Measurements from ENCODE around the gene MYLIP. TPM values are rescaled to one million over a fixed set of nuclear protein-coding genes. Genes with fewer than 3 reads are reported as not detected.

The MYLIP gene
- total and polyA plus RNA-seq, 2 donors from 2014 or later: 27.1 to 52.8 TPM

- intact Hi-C loops (cut with DNase I): no loop called here
- Histone ChIP-seq H3K27ac (ENCODE audit: low read depth in 2 of 2, low read length in 2 of 2) (no peak overlapping the region), H3K4me1 (ENCODE audit: control insufficient read depth in 2 of 3, insufficient read depth in 2 of 3, low read depth in 1 of 3, low read length in 3 of 3) (no peaks in the 10 kb centered on the region), H3K36me3 (ENCODE audit: control insufficient read depth in 2 of 3, insufficient read depth in 3 of 3, low read length in 3 of 3) (no peaks in the 10 kb centered on the region), H3K27me3 (ENCODE audit: control insufficient read depth, insufficient read depth, low read length) (no peaks in the 10 kb centered on the region), H3K9me3 (ENCODE audit: control insufficient read depth in 2 of 3, insufficient read depth in 1 of 3, low read length in 3 of 3) (no peaks in the 10 kb centered on the region), H3K4me3 (ENCODE audit: low read length in 3 of 3) (no peak overlapping the region), H3K9ac (ENCODE audit: low read length in 3 of 3) (no peak overlapping the region)
- no peak for TF ChIP-seq CTCF (IDR thresholded peaks at IDR 0.05; ENCODE audit: borderline replicate concordance, extremely low read depth, insufficient read depth)
- DNase-seq (no peak), FAIRE-seq (no peak)
Measured at GRCh38 chr6:16081326-16081725, 47.6 kb upstream of the MYLIP start.

- Histone ChIP-seq H3K4me1 (ENCODE audit: control insufficient read depth in 2 of 3, insufficient read depth in 2 of 3, low read depth in 1 of 3, low read length in 3 of 3) (no peaks in the 10 kb centered on the region), H3K9ac (ENCODE audit: low read length in 3 of 3) (no peak overlapping the region), H3K9me3 (ENCODE audit: control insufficient read depth in 2 of 3, insufficient read depth in 1 of 3, low read length in 3 of 3) (no peaks in the 10 kb centered on the region), H3K27me3 (ENCODE audit: control insufficient read depth, insufficient read depth, low read length) (no peaks in the 10 kb centered on the region), H3K27ac (ENCODE audit: low read depth in 2 of 2, low read length in 2 of 2) (no peak overlapping the region), H3K36me3 (ENCODE audit: control insufficient read depth in 2 of 3, insufficient read depth in 3 of 3, low read length in 3 of 3) (no peaks in the 10 kb centered on the region), H3K4me3 (ENCODE audit: low read length in 3 of 3) (no peak overlapping the region)
- TF ChIP-seq CTCF (IDR thresholded peaks at IDR 0.05; ENCODE audit: borderline replicate concordance, extremely low read depth, insufficient read depth): no peak
- DNase-seq (no peak), FAIRE-seq (no peak)
- intact Hi-C loops (cut with DNase I): no loop called here
Measured at GRCh38 chr6:16082361-16082760, 46.5 kb upstream of the MYLIP start.

GRCh38 chr6:16086965-16087364, 41.9 kb upstream of the MYLIP start:
- no peaks in the 10 kb centered on the region for H3K27me3 ChIP-seq (ENCODE audit: control insufficient read depth, insufficient read depth, low read length)
- no peak for DNase-seq
- no peak for TF ChIP-seq CTCF (IDR thresholded peaks at IDR 0.05; ENCODE audit: borderline replicate concordance, extremely low read depth, insufficient read depth)
- H3K27ac ChIP-seq (ENCODE audit: low read depth in 2 of 2, low read length in 2 of 2): no peak overlapping the region
- intact Hi-C loops (cut with DNase I): no loop called here
- H3K4me1 ChIP-seq (ENCODE audit: control insufficient read depth in 2 of 3, insufficient read depth in 2 of 3, low read depth in 1 of 3, low read length in 3 of 3): no peaks in the 10 kb centered on the region
- H3K36me3 ChIP-seq (ENCODE audit: control insufficient read depth in 2 of 3, insufficient read depth in 3 of 3, low read length in 3 of 3): no peaks in the 10 kb centered on the region
- H3K9ac ChIP-seq (ENCODE audit: low read length in 3 of 3): no peak overlapping the region
- no peak overlapping the region for H3K4me3 ChIP-seq (ENCODE audit: low read length in 3 of 3)
- no peaks in the 10 kb centered on the region for H3K9me3 ChIP-seq (ENCODE audit: control insufficient read depth in 2 of 3, insufficient read depth in 1 of 3, low read length in 3 of 3)
- FAIRE-seq: no peak

- no peaks in the 10 kb centered on the region for H3K27me3 ChIP-seq (ENCODE audit: control insufficient read depth, insufficient read depth, low read length)
- DNase-seq: no peak
- no peak for FAIRE-seq
- H3K36me3 ChIP-seq (ENCODE audit: control insufficient read depth in 2 of 3, insufficient read depth in 3 of 3, low read length in 3 of 3): no peaks in the 10 kb centered on the region
- no peaks in the 10 kb centered on the region for H3K4me1 ChIP-seq (ENCODE audit: control insufficient read depth in 2 of 3, insufficient read depth in 2 of 3, low read depth in 1 of 3, low read length in 3 of 3)
- H3K27ac ChIP-seq (ENCODE audit: low read depth in 2 of 2, low read length in 2 of 2): no peak overlapping the region
- no peak overlapping the region for H3K4me3 ChIP-seq (ENCODE audit: low read length in 3 of 3)
- no peak for TF ChIP-seq CTCF (IDR thresholded peaks at IDR 0.05; ENCODE audit: borderline replicate concordance, extremely low read depth, insufficient read depth)
- intact Hi-C loops (cut with DNase I): no loop called here
- H3K9me3 ChIP-seq (ENCODE audit: control insufficient read depth in 2 of 3, insufficient read depth in 1 of 3, low read length in 3 of 3): no peaks in the 10 kb centered on the region
- H3K9ac ChIP-seq (ENCODE audit: low read length in 3 of 3): no peak overlapping the region
Measured at GRCh38 chr6:16087386-16087785, 41.5 kb upstream of the MYLIP start.

Data from kidney (tissue), 14 donors.